Measurements from ENCODE around the gene YIPF7.

DNA sequence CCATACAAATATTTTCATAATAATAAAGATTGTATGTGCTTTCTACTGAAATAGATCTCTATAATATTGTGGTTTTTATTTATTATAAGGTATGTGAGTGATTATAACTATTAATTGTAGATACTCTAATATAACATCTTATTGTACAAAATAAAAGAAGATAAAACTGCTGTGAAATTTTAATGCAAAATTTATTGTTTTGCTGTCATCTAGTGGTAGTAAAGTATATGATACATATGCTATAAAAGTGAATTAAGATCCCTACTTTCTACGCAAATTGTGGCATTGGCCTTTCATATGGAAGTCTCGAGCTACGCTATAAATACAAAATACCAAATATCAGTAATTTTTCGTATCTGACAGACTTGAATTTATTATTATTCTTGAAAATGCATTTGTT lies 19.3 kb downstream of the YIPF7 start:
- TF ChIP-seq, protein P1, sequence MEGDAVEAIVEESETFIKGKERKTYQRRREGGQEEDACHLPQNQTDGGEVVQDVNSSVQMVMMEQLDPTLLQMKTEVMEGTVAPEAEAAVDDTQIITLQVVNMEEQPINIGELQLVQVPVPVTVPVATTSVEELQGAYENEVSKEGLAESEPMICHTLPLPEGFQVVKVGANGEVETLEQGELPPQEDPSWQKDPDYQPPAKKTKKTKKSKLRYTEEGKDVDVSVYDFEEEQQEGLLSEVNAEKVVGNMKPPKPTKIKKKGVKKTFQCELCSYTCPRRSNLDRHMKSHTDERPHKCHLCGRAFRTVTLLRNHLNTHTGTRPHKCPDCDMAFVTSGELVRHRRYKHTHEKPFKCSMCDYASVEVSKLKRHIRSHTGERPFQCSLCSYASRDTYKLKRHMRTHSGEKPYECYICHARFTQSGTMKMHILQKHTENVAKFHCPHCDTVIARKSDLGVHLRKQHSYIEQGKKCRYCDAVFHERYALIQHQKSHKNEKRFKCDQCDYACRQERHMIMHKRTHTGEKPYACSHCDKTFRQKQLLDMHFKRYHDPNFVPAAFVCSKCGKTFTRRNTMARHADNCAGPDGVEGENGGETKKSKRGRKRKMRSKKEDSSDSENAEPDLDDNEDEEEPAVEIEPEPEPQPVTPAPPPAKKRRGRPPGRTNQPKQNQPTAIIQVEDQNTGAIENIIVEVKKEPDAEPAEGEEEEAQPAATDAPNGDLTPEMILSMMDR (IDR thresholded peaks at IDR 0.05; ENCODE audit: low read depth, low read length, missing input control), result no peak
- TF ChIP-seq, protein P2, sequence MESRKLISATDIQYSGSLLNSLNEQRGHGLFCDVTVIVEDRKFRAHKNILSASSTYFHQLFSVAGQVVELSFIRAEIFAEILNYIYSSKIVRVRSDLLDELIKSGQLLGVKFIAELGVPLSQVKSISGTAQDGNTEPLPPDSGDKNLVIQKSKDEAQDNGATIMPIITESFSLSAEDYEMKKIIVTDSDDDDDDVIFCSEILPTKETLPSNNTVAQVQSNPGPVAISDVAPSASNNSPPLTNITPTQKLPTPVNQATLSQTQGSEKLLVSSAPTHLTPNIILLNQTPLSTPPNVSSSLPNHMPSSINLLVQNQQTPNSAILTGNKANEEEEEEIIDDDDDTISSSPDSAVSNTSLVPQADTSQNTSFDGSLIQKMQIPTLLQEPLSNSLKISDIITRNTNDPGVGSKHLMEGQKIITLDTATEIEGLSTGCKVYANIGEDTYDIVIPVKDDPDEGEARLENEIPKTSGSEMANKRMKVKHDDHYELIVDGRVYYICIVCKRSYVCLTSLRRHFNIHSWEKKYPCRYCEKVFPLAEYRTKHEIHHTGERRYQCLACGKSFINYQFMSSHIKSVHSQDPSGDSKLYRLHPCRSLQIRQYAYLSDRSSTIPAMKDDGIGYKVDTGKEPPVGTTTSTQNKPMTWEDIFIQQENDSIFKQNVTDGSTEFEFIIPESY (IDR thresholded peaks at IDR 0.05), result no peak
- TF ChIP-seq JUND (IDR thresholded peaks at IDR 0.05) (no peak), SP1 (IDR thresholded peaks at IDR 0.05) (no peak), TAF1 (conservative IDR thresholded peaks at IDR 0.05) (no peak), YY1 (IDR thresholded peaks at IDR 0.05) (no peak), FOXA2 (IDR thresholded peaks at IDR 0.05) (no peak), RAD21 (IDR thresholded peaks at IDR 0.05) (no peak), FOXA1 (IDR thresholded peaks at IDR 0.05) (no peak)
- TF ChIP-seq, protein P3, sequence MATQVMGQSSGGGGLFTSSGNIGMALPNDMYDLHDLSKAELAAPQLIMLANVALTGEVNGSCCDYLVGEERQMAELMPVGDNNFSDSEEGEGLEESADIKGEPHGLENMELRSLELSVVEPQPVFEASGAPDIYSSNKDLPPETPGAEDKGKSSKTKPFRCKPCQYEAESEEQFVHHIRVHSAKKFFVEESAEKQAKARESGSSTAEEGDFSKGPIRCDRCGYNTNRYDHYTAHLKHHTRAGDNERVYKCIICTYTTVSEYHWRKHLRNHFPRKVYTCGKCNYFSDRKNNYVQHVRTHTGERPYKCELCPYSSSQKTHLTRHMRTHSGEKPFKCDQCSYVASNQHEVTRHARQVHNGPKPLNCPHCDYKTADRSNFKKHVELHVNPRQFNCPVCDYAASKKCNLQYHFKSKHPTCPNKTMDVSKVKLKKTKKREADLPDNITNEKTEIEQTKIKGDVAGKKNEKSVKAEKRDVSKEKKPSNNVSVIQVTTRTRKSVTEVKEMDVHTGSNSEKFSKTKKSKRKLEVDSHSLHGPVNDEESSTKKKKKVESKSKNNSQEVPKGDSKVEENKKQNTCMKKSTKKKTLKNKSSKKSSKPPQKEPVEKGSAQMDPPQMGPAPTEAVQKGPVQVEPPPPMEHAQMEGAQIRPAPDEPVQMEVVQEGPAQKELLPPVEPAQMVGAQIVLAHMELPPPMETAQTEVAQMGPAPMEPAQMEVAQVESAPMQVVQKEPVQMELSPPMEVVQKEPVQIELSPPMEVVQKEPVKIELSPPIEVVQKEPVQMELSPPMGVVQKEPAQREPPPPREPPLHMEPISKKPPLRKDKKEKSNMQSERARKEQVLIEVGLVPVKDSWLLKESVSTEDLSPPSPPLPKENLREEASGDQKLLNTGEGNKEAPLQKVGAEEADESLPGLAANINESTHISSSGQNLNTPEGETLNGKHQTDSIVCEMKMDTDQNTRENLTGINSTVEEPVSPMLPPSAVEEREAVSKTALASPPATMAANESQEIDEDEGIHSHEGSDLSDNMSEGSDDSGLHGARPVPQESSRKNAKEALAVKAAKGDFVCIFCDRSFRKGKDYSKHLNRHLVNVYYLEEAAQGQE (IDR thresholded peaks at IDR 0.05), result no peak
- TF ChIP-seq, protein P4, sequence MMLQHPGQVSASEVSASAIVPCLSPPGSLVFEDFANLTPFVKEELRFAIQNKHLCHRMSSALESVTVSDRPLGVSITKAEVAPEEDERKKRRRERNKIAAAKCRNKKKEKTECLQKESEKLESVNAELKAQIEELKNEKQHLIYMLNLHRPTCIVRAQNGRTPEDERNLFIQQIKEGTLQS (IDR thresholded peaks at IDR 0.05), result no peak
